Endothelial cell of hepatic sinusoid (primary cell): ENCODE measurements around the gene NEDD8.
"Not testable (repeated sequence)": the region's sequence is repeated elsewhere in the genome, so short reads cannot be mapped to it uniquely, and the experiment has no call there.

ENCODE experiments used
- in situ Hi-C: cut with HindIII; loops from 2 replicates; pipeline ENCODE4 v1.10.0; 2017; ENCODE audit warnings: low sequenced_read_pairs

NEDD8 gene

DNA sequence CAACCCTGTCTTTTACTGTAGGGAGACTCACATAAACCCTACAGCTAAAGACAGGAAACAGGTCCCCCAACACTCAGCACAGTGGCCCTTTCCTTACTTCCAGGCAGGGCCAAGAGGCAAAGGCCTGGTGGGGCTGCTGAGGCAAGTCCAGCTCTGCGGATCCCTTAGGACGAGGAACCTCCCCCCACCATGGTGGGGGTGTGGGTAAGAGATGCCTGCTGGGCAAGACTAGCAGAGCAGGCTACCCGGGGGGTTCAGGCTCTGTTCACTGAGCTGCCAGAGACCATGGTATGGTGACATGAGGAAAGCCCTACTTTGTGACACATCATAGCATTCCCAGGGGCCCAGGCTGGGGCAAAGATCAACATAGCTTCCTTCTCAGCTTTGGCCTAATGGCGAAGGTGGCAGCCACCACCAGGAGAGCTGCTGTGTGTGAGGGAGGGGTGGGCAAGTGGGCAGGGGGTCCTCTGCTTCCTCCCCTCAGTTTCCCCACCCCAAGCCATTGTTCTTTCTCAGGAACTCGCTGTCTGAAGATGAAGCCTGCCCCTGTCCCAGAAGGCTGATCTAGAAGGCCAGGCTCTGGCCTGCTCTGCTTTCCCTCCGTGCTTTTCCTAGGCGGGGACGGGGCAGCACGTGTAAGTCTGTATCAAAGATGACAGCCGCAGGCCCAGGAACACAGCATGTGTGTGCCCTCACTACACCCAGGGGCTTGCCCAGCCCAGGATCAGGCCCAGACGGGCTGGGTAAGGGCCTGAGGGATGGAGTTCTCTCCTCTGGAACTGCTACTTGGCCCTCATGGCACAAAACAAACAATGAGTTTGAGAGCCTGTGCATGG is 20.3 kb upstream of the NEDD8 start:
- in situ Hi-C loops = no loop called here

- in situ Hi-C loops = no loop called here
Observed at GRCh38 chr14:24251880-24252288, 19.7 kb upstream of the NEDD8 start.

- in situ Hi-C loops = no loop called here
Observed at GRCh38 chr14:24250354-24250753, 18.2 kb upstream of the NEDD8 start.

- in situ Hi-C loops = no loop called here
Observed at GRCh38 chr14:24249230-24250021, 17.3 kb upstream of the NEDD8 start.

- in situ Hi-C loops = no loop called here
Observed at GRCh38 chr14:24247422-24247821, 15.3 kb upstream of the NEDD8 start.

DNA sequence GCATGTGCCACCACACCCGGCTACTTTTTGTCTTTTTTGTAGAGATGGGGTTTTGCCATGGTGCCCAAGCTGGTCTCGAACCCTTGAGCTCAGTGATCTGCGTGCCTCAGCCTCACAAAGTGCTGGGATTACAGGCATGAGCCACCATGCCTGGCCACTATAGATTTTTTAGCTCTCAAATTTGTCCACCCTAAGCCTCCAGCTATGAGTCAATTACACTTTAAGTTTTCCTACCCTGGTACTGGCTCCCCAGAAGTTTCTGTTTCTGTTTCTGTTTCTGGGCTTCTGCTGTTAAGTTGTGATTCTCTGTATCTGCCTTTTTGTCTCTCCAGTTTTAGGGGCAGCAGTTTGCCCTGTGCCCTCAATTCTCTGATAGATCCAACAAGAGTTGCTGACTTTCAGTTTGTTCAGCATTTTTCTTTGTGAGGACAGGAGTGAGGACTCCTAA is 14.6 kb upstream of the NEDD8 start:
- in situ Hi-C loops = no loop called here

- in situ Hi-C loops = not testable (repeated sequence)
Observed at GRCh38 chr14:24245350-24245749, 13.2 kb upstream of the NEDD8 start.

GRCh38 chr14:24243336-24243836 is 11.2 kb upstream of the NEDD8 start:
- in situ Hi-C loops = no loop called here

DNA sequence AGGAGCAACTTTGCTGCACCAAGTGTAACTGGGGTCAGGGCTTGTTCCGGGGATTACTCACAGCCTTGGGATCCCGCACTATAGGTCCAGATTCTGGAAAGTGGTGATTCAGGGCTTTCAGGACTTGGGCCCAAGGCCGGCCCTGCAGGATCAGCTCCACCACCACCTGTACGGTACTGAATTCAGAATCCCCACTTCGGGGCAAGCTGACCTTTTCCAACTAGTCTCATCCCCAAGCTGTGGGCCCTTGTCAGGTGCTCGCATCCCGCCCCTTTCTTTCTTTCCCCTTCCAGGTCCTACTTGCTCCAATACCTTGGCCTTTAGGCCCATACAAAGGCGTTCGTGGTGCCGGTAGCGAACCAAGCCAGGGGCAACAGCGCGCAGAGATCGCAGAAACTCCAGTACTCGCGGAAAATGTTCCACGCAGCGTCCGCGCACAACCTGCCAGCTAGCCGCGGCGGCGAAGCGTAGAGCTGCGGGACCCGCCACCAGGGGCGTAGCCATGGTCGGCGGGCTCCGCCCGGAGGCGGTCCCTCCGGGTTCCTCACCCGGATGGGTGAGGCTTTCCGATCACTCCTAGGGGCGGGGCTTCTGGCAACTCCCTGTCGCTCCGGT is 9.8 kb upstream of the NEDD8 start:
- in situ Hi-C loops = no loop called here

DNA sequence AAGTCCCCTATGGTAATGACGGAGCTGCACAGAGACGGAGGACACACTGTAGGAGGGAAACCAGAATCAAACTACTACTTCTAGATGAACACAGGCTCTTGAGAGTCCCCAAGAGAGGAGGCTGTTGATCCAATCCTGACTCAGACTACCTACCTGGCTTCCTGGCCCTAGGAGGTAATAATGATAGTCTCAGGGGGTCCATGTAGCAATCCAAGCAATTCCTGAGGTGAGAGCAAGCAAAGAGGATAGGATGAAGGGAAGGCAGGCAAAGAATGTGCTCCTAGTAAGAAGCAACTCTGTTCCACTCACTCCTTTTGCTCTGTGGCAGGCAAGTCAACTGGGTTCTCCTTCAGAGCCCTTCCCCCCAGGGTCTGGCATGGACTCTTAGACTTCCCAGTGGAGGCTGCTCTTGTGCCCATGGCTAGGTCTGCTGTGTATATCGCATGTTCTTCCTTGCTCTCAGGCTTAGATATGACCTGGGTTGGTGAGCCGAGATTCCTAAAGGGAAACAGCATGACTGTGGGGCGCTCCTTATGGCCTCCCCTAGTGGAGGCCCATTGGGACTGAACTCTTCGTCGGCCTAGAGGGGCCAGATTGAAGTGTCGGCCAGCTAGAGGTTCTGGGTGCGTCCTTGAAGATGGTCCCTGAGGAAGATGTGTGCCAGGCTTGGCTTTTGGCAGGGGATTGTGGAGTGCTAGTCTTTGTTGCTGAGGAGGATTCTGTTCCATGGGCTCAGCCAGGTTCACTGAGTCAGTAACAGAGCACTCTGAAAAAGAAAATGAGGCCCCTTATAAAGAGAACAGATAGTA is 8.1 kb upstream of the NEDD8 start:
- in situ Hi-C loops = no loop called here

GRCh38 chr14:24238527-24239037 is 6.4 kb upstream of the NEDD8 start:
- in situ Hi-C loops = no loop called here

GRCh38 chr14:24238123-24238522 is 6.0 kb upstream of the NEDD8 start:
- in situ Hi-C loops = no loop called here

DNA sequence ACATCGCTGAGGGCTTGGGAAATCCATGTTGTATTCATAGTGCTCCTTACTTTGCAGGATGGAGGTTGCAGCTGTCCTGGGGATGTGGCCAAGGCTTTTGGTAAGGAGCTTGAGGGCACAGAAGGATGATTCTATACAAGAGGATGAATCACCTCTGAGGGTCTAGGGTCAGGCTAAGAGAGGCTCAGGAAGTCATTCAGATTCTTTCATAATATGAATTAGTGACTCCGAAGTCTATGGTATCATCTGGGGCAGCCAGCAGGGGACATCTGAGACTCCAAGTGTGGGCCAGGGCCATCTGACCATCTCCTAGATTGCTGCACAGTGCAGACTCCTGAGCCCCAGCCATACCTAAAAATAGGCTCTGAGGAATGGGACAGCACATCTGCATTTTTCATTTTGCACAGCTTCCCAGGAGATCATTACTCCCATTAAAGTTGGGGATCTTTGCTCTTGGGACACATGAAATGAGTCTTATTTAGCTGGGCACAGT is 5.3 kb upstream of the NEDD8 start:
- in situ Hi-C loops = no loop called here

GRCh38 chr14:24236689-24237462 is 4.7 kb upstream of the NEDD8 start:
- in situ Hi-C loops = no loop called here

DNA sequence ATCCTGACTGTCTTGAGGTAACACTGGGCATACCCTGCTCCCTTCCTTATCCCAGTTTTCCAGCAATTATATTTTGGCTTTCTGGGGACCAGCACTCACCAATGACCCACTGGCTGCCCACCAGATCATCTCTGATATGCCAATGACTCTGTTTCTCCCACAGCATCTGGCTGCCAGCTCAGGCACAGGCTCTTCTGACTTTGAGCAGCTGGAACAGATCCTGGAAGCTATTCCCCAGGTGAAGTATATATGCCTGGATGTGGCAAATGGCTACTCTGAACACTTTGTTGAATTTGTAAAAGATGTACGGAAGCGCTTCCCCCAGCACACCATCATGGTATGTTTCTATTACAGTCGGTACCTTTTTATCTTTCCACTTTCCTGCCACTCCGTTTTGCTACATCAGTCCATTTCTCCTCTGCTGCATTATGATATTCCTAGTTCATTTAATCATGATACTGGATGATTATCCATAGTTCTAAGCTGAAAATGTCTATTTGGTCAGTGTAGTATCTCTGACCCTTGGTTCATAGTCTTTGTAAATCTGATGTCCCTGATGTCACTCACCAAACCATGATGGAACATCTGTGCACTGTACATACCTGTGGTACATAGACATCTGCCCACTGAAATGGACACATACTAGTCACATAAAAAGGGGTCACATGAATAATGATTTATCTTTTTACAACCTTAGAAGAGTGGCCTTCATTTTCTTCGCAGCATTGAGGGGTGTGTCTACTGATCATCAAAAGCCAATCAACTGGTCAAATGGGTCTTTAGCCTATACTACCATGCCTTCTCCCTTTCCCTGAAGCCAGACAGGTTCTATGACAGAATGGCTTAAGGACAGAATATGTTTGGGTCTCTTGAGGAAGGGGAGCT is 3.9 kb upstream of the NEDD8 start:
- in situ Hi-C loops = no loop called here

DNA sequence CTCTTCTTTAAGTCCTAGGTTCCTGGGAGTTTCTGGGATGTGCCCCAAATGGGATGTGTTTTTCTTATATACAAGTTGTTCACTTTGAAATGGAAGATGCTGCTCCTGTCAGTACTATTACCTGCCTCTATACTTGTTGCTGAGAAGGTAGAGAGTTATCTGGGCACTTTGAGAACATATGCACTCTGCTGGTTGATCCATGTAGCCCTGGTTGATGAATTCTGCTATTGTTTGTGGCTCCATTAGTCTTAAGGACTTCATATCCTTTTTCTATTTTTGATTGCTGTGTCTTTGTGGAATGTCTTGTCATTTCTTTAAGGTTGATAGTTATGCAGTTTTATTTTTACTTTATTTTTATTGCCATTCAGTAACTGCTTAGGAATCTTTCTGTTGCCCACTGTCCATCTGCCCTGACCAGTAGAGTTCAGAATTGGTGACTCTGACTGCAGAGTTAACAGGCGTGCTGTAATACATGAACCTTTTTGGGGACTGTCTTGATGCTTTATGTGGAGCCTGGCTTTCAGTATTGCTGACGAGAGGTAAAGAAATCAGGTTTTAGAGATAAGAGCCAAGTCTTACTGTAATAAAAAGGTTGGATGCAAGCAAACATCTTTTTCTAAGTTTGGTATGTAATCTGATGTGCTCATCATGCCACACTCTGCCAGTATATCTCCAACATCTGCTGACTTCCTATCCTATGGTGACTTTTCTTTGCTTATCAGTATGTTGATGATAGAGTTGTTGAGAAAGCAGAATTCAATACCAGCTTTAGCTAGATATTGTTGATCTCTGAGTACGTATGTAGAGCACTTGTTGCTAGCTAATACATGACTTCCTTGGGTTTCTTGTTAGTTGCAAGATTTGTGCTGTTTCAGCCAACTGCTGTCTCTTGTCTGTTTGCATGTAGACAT is 2.2 kb upstream of the NEDD8 start:
- in situ Hi-C loops = no loop called here

DNA sequence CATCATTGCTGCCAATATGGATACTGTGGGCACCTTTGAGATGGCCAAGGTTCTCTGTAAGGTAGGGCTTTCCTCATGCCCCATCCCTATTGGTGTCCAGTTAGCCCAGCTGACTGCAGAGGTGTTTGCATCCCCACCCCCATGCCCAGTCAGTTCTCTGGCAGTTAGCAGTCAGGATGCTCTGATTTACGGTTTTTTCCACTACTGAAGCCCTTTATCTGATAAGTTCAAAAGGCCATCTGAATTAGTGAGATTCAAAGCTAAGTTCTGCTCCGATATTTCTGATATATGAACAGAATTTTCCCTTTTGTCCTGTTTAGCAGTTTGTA is 1.3 kb upstream of the NEDD8 start:
- in situ Hi-C loops = no loop called here
